Left lung (tissue), 10 donors: ENCODE measurements around the gene CADM2. TPM values are rescaled to one million over a fixed set of nuclear protein-coding genes. Genes with fewer than 3 reads are reported as not detected.

ENCODE experiments used
- ATAC-seq: fragments of 200-7000 bp; cut with Tn5 transposase; one replicate; pipeline ENCODE4 v1.9.1; 2020; ENCODE audit warnings: moderate library complexity
- DNase-seq, 4 donors: peaks; one replicate each; pipeline ENCODE4 v3.0.0-alpha.2; 2013 to 2020
- H3K27ac ChIP-seq, 2 donors: fragments of 200-600 bp; sonication (generic) in 1 of 2; one replicate each; pipeline versions ENCODE4 v1.5.0 to v1.8.0; 2020 to 2021
- H3K27me3 ChIP-seq, 2 donors: fragments of 200-600 bp; sonication (generic) in 1 of 2; one replicate each; pipeline versions ENCODE4 v1.5.0 to v1.8.0; 2020 to 2021
- H3K36me3 ChIP-seq, 2 donors: fragments of 200-600 bp; sonication (generic) in 1 of 2; one replicate each; pipeline versions ENCODE4 v1.5.0 to v1.8.0; 2020 to 2021
- H3K4me1 ChIP-seq, 2 donors: fragments of 200-600 bp; one replicate each; pipeline ENCODE4 v1.8.0; 2021
- H3K4me3 ChIP-seq, 2 donors: fragments of 200-600 bp; sonication (generic) in 1 of 2; one replicate each; pipeline versions ENCODE4 v1.5.0 to v1.8.0; 2020 to 2021; ENCODE audit warnings: mild to moderate bottlenecking in 1 of 2
- H3K9me3 ChIP-seq, 2 donors: fragments of 200-600 bp; sonication (generic) in 1 of 2; one replicate each; pipeline versions ENCODE4 v1.5.0 to v1.8.0; 2020 to 2021
- intact Hi-C, 2 donors: fragments of 100-400 bp; cut with DNase I; formaldehyde crosslinking; loops; one replicate each; pipeline versions ENCODE4 v1.11.2 to v1.14.2; 2022
- polyA plus RNA-seq, 6 donors: library from polyadenylated mRNA; unstranded; fragments of 120-200 nt; gene quantifications; one replicate each; pipeline ENCODE4 v1.2.1, GENCODE V29; 2013; ENCODE audit not compliant: insufficient read length in 6 of 6
- total RNA-seq, 2 donors: library from RNA; stranded (reverse); fragmentation: NEBNext Ultra II Directional; extraction: Animal tissue kit (Norgen Biotek cat#: 25700); gene quantifications; one replicate each; pipeline ENCODE4 v1.2.1, GENCODE V29; 2021
- TF ChIP-seq, protein P1 (sequence below), 2 donors: fragments of 200-600 bp; sonication (generic) in 1 of 2; IDR thresholded peaks; one replicate each; pipeline versions ENCODE4 v1.5.0 to v1.8.0; 2021; ENCODE audit warnings: antibody characterized with exemption in 2 of 2
- donor health status: DM: no; HTN: yes; CAD: no.
- donor health status: DM: no; HTN: no; CAD: no.

Gene CADM2
- total and polyA plus RNA-seq, 8 donors: 0.16 to 2.3 (median 0.74) TPM

DNA sequence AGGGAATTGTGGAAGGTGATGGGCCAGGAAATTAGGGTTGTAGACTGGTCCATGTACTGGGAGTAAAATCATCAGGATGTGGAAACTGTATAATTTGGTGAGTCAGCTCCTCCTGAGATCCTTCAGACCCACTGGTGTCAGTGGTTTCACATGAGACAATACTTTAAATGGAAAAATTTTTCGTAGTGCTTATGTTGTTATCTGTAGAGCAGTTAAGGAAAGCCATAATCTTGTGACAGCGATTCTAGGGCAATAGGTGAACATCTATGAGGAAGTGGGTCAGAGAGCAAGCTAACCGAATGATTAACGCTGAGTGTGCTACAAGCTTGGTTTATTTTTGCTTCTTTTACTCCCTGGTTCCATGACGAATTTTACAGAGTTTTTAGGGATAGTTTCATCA is 200.6 kb downstream of the CADM2 start:
- Histone ChIP-seq H3K36me3 (no peaks in the 10 kb centered on the region), H3K27ac (no peak overlapping the region), H3K4me1 (no peaks in the 10 kb centered on the region), H3K27me3 (no peaks in the 10 kb centered on the region), H3K4me3 (no peak overlapping the region), H3K9me3 (peaks cover 0 to 3% of the 10 kb centered on the region in 2 donors)
- TF ChIP-seq, protein P1, sequence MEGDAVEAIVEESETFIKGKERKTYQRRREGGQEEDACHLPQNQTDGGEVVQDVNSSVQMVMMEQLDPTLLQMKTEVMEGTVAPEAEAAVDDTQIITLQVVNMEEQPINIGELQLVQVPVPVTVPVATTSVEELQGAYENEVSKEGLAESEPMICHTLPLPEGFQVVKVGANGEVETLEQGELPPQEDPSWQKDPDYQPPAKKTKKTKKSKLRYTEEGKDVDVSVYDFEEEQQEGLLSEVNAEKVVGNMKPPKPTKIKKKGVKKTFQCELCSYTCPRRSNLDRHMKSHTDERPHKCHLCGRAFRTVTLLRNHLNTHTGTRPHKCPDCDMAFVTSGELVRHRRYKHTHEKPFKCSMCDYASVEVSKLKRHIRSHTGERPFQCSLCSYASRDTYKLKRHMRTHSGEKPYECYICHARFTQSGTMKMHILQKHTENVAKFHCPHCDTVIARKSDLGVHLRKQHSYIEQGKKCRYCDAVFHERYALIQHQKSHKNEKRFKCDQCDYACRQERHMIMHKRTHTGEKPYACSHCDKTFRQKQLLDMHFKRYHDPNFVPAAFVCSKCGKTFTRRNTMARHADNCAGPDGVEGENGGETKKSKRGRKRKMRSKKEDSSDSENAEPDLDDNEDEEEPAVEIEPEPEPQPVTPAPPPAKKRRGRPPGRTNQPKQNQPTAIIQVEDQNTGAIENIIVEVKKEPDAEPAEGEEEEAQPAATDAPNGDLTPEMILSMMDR (IDR thresholded peaks at IDR 0.05): no peak
- ATAC-seq (no peak), DNase-seq (no peak)
- intact Hi-C loops: no loop called here

DNA sequence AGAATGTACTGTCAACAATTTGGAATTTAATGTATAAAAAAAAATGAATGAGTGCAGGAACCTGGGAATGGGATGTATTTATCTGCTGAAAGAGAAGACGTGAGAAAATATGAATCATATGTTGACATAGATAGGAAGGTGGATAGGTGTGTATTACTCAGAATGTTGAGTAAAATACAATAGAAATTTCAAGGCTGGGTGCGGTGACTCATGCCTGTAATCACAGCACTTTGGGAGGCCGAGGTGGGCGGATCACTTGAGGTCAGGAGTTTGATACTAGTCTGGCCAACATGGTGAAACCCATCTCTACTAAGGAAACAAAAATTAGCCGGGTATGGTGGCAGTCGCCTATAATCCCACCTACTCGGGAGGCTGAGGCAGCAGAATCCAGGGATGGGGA is 202.8 kb downstream of the CADM2 start:
- H3K9me3 ChIP-seq: peaks cover 0 to 3% of the 10 kb centered on the region in 2 donors
- no peaks in the 10 kb centered on the region for H3K4me1 ChIP-seq
- no peaks in the 10 kb centered on the region for H3K27me3 ChIP-seq
- H3K36me3 ChIP-seq: no peaks in the 10 kb centered on the region
- TF ChIP-seq, protein P1 (IDR thresholded peaks at IDR 0.05): no peak
- DNase-seq (no peak), ATAC-seq (no peak)
- intact Hi-C loops: no loop called here
- no peak overlapping the region for H3K27ac ChIP-seq
- H3K4me3 ChIP-seq: no peak overlapping the region

DNA sequence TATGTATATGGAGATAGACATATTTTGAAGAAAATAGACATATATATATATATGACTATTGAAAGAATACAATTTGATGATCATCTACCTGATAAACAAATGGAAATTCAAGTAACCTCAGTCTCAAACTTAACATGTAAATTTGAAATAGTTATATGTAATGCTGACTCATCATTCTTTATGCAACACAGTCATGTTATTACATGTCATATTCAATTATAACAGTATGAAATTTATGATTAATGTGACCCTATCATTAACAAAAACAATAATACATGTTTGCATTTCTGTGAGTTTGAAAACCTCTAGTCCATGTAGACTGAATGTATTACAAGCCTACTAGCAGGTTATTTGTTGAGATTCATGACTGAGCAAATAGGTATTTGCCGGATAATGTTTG is 204.1 kb downstream of the CADM2 start:
- no peak overlapping the region for H3K27ac ChIP-seq
- intact Hi-C loops: no loop called here
- TF ChIP-seq, protein P1 (IDR thresholded peaks at IDR 0.05): no peak
- no peak overlapping the region for H3K4me3 ChIP-seq
- no peaks in the 10 kb centered on the region for H3K4me1 ChIP-seq
- peaks cover 0 to 3% of the 10 kb centered on the region in 2 donors for H3K9me3 ChIP-seq
- ATAC-seq: no peak
- DNase-seq: no peak
- H3K36me3 ChIP-seq: no peaks in the 10 kb centered on the region
- H3K27me3 ChIP-seq: no peaks in the 10 kb centered on the region

DNA sequence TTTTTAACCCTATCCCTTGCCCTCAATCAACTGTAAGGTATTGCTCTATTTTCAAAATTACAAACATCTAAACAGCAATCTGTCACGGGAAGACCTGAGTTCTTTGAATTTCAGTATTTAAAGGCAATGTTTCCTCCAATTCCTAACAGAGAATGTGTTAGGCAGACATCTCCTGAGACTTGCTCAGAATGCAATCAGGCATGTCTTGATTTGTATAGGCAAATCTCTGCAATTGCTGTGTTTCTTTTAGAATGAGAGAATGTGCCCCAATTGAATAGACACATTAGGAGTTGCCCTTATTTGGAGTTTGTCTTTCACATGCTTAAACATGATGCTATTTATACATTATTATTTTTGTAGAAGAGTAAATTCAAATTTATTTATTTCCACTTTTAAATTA is 205.6 kb downstream of the CADM2 start:
- ATAC-seq: no peak
- TF ChIP-seq, protein P1 (IDR thresholded peaks at IDR 0.05): no peak

DNA sequence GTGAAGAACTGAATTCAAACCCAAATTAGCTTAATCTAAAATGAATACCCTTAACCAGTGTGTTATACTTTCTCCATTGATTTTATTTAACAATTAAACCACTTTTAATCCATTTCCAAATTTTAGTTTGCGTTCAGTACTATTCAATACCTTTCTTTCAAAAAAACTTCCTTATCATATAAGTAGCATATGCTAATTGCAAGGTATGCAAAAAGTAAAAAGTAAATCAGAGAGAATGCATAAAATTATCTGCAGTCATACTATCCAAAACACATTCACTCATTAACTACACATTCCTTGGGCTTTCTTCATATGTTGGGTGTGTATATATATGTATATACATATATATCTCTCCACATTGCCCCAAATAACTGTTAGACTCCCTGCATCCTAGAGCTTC is 208.8 kb downstream of the CADM2 start:
- no peak for ATAC-seq
- no peaks in the 10 kb centered on the region for H3K27me3 ChIP-seq
- no peak for DNase-seq

More for the DNA sequence above, 205.6 kb downstream of the CADM2 start:
- Histone ChIP-seq H3K27me3 (no peaks in the 10 kb centered on the region), H3K4me1 (no peaks in the 10 kb centered on the region), H3K27ac (no peak overlapping the region), H3K36me3 (no peaks in the 10 kb centered on the region), H3K4me3 (no peak overlapping the region), H3K9me3 (no peaks in the 10 kb centered on the region)
- intact Hi-C loops: no loop called here
- no peak for DNase-seq

More for the DNA sequence above, 208.8 kb downstream of the CADM2 start:
- Histone ChIP-seq H3K36me3 (no peaks in the 10 kb centered on the region), H3K4me1 (no peaks in the 10 kb centered on the region), H3K9me3 (no peaks in the 10 kb centered on the region), H3K4me3 (no peak overlapping the region), H3K27ac (no peak overlapping the region)
- intact Hi-C loops: no loop called here
- TF ChIP-seq, protein P1 (IDR thresholded peaks at IDR 0.05): no peak
